GM18520 (cell line): ENCODE data around the gene FOXO1.

Experiments
- ATAC-seq: cut with Tn5 transposase; IDR thresholded peaks from one replicate; pipeline ENCODE4 v1.9.1; 2021; ENCODE audit not compliant: unreplicated experiment

The FOXO1 gene

DNA sequence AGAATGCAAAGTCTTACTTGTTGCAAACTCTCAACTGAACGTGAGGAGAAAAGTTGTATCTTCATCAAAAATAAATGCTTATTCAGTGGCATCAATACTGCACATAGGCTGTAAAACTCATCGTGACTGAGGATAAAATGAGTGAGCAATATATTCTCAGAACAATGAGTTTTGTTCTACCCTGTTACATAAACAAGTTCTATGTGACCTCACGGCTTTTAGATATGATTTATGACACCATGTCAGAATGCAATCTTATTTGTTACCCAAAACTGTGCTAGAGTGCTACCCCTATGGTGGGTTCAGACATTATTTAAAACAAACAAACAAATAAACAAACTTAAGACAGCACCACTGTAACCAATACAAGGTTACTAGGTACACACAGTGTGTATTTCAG, 55.4 kb downstream of the FOXO1 start:
- ATAC-seq: no peak

DNA sequence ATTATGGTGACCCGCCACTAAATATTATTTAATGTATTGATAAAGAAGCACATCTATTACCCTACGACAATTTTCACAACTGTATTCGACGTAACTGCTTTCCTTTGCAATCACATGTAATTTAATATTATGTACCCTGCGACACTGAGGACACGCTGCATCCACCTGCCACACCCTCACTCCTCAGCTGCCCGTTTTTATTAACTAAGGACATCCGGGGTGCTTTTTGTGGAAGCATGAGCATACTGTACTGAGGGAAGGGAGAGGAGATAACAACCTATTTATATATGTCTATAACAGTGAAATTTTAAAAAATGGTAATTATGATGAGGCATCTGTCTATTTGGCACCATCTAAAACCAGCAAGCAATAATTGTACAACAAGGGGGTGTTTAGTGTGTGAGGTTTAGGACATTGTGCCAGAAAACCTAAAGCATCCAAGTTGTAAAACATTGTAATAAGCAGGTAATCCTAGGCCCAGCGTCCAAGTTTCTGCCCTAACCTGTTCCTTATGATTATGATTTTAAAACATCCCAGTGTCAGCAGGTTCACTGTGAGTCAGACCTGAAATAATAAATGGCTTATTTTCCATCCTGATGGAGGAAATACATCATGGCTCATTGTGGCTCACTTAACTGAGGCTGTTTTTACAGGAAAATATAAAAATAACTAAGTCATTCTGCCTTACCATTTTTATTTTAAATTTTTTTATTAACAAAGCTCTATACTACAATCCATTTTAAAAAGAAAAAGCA, 56.3 kb downstream of the FOXO1 start:
- ATAC-seq: no peak

DNA sequence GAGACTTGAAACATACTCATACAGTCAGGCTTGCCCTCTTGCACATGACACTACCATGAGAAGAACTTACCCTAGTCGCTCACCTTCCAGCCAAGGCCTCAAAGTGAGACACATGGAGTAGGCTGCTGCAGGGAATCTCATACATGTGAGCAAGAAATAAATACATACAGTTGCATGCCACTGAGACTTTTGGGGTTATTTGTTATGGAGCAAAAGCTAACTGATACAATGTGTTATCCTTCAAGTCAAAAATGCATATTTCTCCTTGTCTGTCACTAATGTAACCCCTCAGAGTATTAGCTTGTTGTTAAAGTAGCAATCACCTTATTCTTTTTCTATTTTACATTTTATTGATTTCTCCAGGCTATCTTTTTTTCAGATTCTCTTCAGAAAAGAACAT, 58.1 kb downstream of the FOXO1 start:
- no peak for ATAC-seq

- no peak for ATAC-seq
Measured at GRCh38 chr13:40605573-40605972, 60.9 kb downstream of the FOXO1 start.

- ATAC-seq: no peak
Measured at GRCh38 chr13:40604135-40604534, 62.3 kb downstream of the FOXO1 start.

GRCh38 chr13:40600149-40600751, 66.2 kb downstream of the FOXO1 start:
- ATAC-seq: no peak

DNA sequence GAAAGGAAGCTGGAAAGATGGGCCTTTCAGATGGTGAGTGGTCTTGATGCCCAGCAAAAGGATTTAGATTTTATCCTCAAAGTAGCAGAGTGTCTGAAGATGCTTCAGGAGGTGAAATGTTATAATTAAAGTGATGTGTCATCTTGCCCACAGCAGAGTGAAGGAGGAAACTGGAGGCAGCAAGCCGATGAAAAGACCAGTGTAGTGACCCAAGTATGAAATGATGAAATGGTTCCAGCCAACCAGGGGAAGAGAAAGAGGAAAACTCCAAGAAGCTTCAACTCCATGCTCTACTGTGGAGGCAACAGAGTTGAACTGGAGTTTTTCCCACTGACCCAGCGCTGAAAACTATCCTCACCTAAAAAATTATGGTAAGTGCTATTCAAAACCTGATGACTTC, 66.7 kb downstream of the FOXO1 start:
- no peak for ATAC-seq

DNA sequence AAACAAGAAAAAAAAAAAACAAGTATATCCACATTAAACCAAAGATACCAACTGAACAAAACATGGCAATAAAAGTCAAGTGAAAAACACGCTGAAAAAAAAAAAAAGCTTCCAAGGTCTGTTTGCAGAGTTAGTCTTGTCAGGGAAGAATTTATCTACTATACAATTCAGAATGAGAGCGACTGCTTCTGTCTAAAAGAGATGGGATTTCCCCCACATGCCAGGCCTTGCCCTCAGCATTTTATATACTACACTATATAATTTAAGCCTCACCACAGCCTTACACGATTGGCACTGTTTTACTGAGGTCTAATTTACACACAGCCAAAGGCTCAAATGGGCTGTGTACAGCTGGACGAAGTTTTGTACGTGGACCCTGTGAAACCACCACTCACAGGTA, 67.3 kb downstream of the FOXO1 start:
- no peak for ATAC-seq

- no peak for ATAC-seq
Measured at GRCh38 chr13:40598569-40598968, 67.9 kb downstream of the FOXO1 start.

DNA sequence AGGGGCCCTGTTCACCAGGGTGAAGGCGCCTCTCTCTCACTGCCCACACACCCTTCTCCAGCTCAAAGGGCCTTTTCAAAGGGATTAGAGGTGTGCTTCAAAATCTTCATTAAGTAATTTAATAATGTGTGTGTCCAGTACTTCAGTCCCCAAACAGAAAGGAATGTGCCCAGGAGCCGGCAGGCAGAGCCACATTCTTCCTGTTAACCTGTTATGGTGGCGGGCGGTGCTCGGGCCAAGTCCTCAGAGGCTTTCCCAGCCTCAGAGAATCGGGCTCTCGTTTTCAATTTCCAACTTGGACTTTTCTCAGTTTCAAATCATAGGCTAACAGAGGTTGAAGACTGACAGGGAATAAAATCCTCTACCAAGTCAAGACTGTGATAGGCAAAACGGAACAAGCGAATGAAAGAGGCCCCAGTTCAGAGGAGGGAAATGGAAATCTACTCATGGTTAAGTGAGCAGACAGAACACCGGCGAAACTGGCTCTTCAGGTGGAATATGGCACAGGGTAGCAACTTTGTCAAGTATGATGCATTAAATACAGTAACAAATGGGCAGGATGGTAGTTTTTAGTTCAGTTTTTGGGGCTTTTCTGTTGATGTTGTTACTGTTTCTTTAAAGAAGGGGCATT, 68.6 kb downstream of the FOXO1 start:
- ATAC-seq: no peak

DNA sequence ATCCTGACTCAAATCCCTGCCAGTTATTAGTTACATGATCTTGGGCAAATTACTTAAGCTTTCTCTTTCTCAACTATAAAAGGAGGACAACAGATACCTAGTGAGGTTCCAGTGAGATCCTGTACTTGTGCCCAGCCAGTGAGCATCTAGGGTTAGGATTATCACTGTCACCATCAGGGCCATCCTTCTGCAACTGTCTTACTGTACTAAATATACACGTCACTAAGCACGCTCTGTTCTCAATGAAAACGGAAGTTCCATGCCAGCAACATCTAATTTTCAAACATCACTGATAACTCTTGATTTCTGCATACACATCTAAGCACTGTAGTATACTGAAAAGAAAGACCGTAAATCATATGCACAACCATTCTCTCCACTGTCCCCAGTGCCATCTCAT, 70.0 kb downstream of the FOXO1 start:
- ATAC-seq: no peak

DNA sequence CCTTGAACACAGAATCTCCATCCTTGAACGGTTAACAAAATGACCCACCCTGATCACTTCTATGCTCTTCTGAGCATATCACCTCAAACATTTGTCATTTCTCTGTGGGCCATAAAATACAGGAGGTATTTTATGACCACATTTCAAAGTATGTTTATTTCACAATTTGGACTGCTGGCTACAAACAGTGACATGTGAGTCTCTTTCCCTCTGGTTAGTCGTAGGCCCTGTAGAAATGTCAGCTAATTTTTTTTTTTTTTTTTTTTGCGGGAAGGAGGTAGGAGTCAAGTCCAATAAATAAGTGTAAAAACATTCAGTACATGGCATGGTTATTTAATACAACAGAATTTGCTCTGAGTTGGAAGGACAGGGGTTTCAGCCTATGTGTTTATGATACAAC, 70.7 kb downstream of the FOXO1 start:
- no peak for ATAC-seq

DNA sequence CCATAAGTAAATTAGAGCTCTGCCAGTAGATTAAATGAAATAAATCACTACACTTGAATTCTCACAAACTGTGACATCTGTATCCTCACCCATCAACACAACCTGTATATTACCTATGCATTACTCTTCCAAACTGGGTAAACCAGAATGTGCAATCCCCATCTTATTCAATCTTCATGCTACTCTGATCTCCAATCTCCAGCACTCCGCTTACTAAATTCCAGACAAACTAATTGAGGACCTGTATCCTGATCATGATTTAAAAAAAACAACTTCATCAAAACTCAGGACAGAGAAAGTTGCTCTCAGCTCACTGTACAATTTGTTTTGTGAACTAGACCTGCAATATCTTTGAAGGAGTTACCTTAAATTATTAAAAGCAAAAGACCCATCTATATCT, 74.4 kb downstream of the FOXO1 start:
- no peak for ATAC-seq

- ATAC-seq: no peak
Measured at GRCh38 chr13:40591091-40591490, 75.3 kb downstream of the FOXO1 start.

DNA sequence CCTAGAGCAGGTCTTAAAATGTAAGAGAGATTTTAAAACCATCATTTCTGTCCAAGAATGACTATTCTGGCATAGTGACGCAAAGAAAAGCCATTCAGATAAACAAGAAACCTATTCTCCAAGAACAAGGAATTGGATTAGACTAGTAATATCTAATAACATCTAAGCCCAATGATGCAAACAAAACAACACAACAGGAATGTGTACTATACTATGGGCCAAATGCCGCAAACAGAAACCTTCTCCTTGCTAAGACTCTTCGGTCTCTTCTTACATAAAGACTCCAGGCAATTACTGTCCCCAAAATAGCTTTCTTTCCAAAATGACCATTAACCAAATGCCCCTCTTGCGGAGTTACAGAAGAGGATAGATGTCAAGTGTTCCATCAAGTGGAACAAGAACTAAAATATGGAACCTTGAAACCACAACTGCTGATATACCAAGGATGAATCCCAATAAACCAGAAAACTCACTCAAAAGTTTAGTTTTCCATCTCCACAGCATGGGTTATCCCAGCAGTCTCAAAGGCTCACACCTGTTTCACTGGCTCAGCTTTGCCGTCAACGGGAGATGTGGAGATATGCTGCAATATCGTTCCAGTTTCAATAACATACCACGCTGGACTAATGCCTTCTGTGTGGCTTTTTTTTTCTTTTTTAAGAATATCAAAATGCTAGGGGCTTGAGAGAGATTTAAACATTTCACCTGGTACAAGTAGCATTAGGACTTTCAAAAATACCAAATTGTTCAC, 76.2 kb downstream of the FOXO1 start:
- ATAC-seq: no peak

GRCh38 chr13:40589285-40590109, 76.9 kb downstream of the FOXO1 start:
- ATAC-seq: peak; percentile 93

GRCh38 chr13:40588101-40588500, 78.3 kb downstream of the FOXO1 start:
- ATAC-seq: no peak

DNA sequence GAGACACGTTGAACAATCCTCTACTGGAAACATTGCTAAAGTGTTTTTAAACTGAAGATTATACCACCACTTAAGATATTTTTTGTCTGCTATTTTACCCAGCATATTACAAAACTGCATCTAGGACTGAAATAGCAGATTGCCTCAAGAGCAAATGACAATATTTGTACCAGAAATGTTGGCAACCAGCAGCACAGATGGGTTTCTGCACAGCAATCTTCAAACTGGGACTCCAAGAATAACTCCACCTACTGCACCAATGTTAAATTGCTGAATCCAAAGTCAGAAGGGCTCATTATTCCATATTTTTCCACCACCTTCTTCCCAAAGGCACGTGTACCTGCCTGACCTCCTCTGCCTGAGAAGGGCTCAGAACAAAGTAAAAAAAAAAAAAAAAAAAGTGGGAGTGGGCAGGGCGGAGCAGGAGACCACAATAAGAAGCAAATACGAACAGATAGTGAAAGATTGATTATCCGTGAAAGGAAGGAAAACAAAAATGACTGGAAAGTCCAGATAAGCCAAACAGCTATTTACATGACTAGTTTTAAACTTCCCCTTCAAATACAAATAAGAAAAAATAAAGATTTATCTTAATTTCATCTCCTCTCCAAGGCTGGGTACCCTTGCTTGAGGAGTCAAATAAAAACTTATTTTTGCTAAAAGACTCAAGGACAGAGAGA, 79.4 kb downstream of the FOXO1 start:
- ATAC-seq: no peak

DNA sequence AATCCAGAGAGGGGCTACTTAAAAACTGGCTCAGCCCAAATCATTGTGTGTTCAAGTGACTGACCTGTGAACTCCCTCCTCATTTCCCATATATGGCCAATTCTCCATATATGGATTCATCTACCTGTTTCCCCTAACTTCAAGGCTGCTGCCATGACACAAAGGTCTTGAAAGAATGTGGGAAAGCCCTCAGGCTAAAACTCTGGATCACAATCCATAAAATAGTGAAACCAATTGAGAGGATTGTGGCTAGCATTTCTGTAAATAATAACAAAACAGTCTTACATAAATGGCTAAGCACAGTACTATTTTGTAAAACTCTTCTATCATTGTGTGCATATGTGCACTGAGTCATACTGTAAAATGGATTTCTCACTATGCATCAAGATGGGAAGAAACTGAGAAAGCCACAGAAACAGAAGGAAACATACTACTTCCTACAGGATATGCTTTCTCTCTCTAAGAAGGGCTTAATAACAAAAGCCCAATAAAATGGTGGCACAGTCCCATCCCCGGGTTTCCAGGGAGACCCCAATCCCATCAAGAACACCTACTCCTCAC, 80.5 kb downstream of the FOXO1 start:
- ATAC-seq: no peak

DNA sequence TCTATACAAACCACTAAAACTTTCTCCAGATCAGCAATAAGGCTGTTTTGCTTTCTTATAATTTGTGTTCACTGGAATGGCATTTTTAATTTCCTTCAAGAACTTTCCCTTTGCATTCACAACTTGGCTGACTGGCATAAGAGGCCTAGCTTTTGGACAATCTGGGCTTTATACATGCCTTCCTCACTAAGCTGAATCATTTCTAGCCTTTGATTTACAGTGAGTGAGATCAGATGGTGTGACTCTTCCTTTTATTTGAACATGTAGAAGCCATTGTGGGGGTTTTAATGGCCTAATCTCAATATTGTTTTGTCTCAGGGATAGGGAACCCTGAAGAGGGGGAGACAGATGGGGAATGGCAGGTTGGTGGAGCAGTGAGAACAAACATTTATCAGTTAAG, 82.7 kb downstream of the FOXO1 start:
- no peak for ATAC-seq
